Vagina (tissue), 2 donors: ENCODE results near the gene TCF7L1. TPM values are rescaled to one million over a fixed set of nuclear protein-coding genes. Genes with fewer than 3 reads are reported as not detected.

Experiments used
- DNase-seq, 2 donors: peaks; one replicate each; pipeline ENCODE4 v3.0.0-alpha.2; 2017; ENCODE audit errors: extremely low spot score in 2 of 2
- H3K27ac ChIP-seq: fragments of 200-600 bp; sonication (generic); one replicate; pipeline ENCODE4 v1.5.1; 2019
- H3K27me3 ChIP-seq: fragments of 200-600 bp; sonication (generic); one replicate; pipeline ENCODE4 v1.5.1; 2019
- H3K36me3 ChIP-seq, 2 donors: fragments of 200-600 bp; sonication (generic); one replicate each; pipeline ENCODE4 v1.5.1; 2017 to 2019
- H3K4me1 ChIP-seq: fragments of 200-600 bp; sonication (generic); one replicate; pipeline ENCODE4 v1.5.1; 2019
- H3K4me3 ChIP-seq, 2 donors: fragments of 200-600 bp; sonication (generic); 1 replicate in 1 of 2; 2 replicates in 1 of 2; pipeline ENCODE4 v1.5.1; 2016 to 2019
- H3K9me3 ChIP-seq: fragments of 200-600 bp; sonication (generic); one replicate; pipeline ENCODE4 v1.5.1; 2019
- CTCF ChIP-seq, 3 experiments: fragments of 450-650 bp in 2 of 3; fragments of 200-600 bp in 1 of 3; sonication (generic) in 1 of 3; IDR thresholded peaks; one replicate each; pipeline ENCODE4 v1.5.1; 2017 to 2019; ENCODE audit warnings: antibody characterized with exemption in 3 of 3, mild to moderate bottlenecking in 2 of 3, moderate library complexity in 2 of 3
- POLR2A ChIP-seq, 2 donors: fragments of 450-650 bp; IDR thresholded peaks; one replicate each; pipeline ENCODE4 v1.6.1; 2017; ENCODE audit warnings: antibody characterized with exemption in 2 of 2, mild to moderate bottlenecking in 2 of 2, moderate library complexity in 2 of 2
- POLR2AphosphoS5 ChIP-seq, 2 donors: sonication (generic); formaldehyde crosslinking; IDR thresholded peaks; one replicate each; pipeline ENCODE4 v1.9.0; 2017; ENCODE audit warnings: antibody characterized with exemption in 2 of 2, mild to moderate bottlenecking in 2 of 2, low read depth in 1 of 2; ENCODE audit not compliant: insufficient read depth in 1 of 2
- intact Hi-C: fragments of 100-400 bp; cut with DNase I; formaldehyde crosslinking; loops from one replicate; pipeline ENCODE4 v1.15.1; 2023
- total RNA-seq: library from RNA; depleted of rRNA; stranded (reverse); fragments of >200 nt; gene quantifications from one replicate; pipeline ENCODE4 v1.2.3, GENCODE V29; 2016

TCF7L1 gene
- total RNA-seq, 1 donor from 2014 or later = 8.3 TPM

DNA sequence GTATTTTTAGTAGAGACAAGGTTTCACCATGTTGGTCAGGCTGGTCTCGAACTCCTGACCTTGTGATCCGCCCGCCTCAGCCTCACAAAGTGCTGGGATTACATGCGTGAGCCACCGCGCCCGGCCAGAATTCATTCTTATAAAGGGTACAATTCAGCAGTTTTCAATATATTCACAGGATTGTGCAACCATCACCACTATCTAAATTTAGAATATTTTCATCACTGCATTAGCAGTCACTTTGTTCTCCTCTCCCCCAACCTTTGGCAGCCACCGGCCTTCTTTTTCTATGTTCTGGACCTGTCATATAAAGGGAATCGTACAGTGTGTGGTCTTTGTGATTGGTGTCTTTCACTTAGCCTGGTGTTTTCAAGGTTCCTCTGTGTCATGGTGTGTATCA lies 40.7 kb downstream of the TCF7L1 start:
- H3K27ac ChIP-seq = no peak overlapping the region
- no peaks in the 10 kb centered on the region for H3K9me3 ChIP-seq
- H3K36me3 ChIP-seq = no peaks in the 10 kb centered on the region
- TF ChIP-seq POLR2A (IDR thresholded peaks at IDR 0.05) (no peak), POLR2AphosphoS5 (IDR thresholded peaks at IDR 0.05; ENCODE audit: insufficient read depth in 1 of 2, low read depth in 1 of 2) (peak in 1 of 2 donors; percentile 19), CTCF (IDR thresholded peaks at IDR 0.05) (no peak)
- no peaks in the 10 kb centered on the region for H3K27me3 ChIP-seq
- intact Hi-C loops = no loop called here
- no peak overlapping the region for H3K4me3 ChIP-seq
- DNase-seq = no peak
- peaks cover 37% of the 10 kb centered on the region for H3K4me1 ChIP-seq

GRCh38 chr2:85174943-85175342 lies 41.8 kb downstream of the TCF7L1 start:
- TF ChIP-seq POLR2A (IDR thresholded peaks at IDR 0.05) (no peak), POLR2AphosphoS5 (IDR thresholded peaks at IDR 0.05; ENCODE audit: insufficient read depth in 1 of 2, low read depth in 1 of 2) (no peak)
- intact Hi-C loops = no loop called here
- DNase-seq = no peak
- H3K4me3 ChIP-seq = no peak overlapping the region
- no peaks in the 10 kb centered on the region for H3K36me3 ChIP-seq
- peaks cover 48% of the 10 kb centered on the region for H3K4me1 ChIP-seq
- no peak overlapping the region for H3K27ac ChIP-seq
- no peaks in the 10 kb centered on the region for H3K27me3 ChIP-seq
- no peaks in the 10 kb centered on the region for H3K9me3 ChIP-seq

GRCh38 chr2:85175369-85176299 lies 42.4 kb downstream of the TCF7L1 start:
- DNase-seq = no peak
- TF ChIP-seq CTCF (IDR thresholded peaks at IDR 0.05) (no peak), POLR2AphosphoS5 (IDR thresholded peaks at IDR 0.05; ENCODE audit: insufficient read depth in 1 of 2, low read depth in 1 of 2) (no peak), POLR2A (IDR thresholded peaks at IDR 0.05) (no peak)
- Histone ChIP-seq H3K4me1 (peaks cover 55% of the 10 kb centered on the region), H3K27me3 (no peaks in the 10 kb centered on the region), H3K27ac (no peak overlapping the region), H3K9me3 (no peaks in the 10 kb centered on the region), H3K4me3 (no peak overlapping the region), H3K36me3 (no peaks in the 10 kb centered on the region)
- intact Hi-C loops = no loop called here

- no peak for DNase-seq
- peaks cover 67% of the 10 kb centered on the region for H3K4me1 ChIP-seq
These were observed 44.0 kb downstream of the TCF7L1 start for GRCh38 chr2:85177031-85177824.

More at GRCh38 chr2:85177031-85177824, 44.0 kb downstream of the TCF7L1 start:
- H3K27ac ChIP-seq = no peak overlapping the region
- H3K27me3 ChIP-seq = no peaks in the 10 kb centered on the region
- no peak overlapping the region for H3K4me3 ChIP-seq
- H3K9me3 ChIP-seq = no peaks in the 10 kb centered on the region
- TF ChIP-seq CTCF (IDR thresholded peaks at IDR 0.05) (no peak), POLR2A (IDR thresholded peaks at IDR 0.05) (no peak), POLR2AphosphoS5 (IDR thresholded peaks at IDR 0.05; ENCODE audit: insufficient read depth in 1 of 2, low read depth in 1 of 2) (no peak)
- no peaks in the 10 kb centered on the region for H3K36me3 ChIP-seq
- intact Hi-C loops = no loop called here
